Heart left ventricle (tissue), 16 donors: ENCODE results near the gene RDX. TPM values are rescaled to one million over a fixed set of nuclear protein-coding genes. Genes with fewer than 3 reads are reported as not detected.

ENCODE experiments used
- ATAC-seq, 4 donors: fragments of 200-7000 bp; cut with Tn5 transposase; one replicate each; pipeline ENCODE4 v1.9.1; 2020 to 2022; ENCODE audit warnings: moderate library complexity in 4 of 4, mild to moderate bottlenecking in 3 of 4, moderate number of reproducible peaks in 1 of 4
- DNase-seq, 5 donors: peaks; one replicate each; pipeline ENCODE4 v3.0.0-alpha.2; 2020
- H3K27ac ChIP-seq, 12 donors: fragments of 200-600 bp; sonication (generic) in 4 of 12; one replicate each; pipeline versions ENCODE4 v1.5.0 to v1.8.0; 2016 to 2022; ENCODE audit warnings: mild to moderate bottlenecking in 2 of 12
- H3K27me3 ChIP-seq, 9 donors: fragments of 200-600 bp; sonication (generic) in 2 of 9; one replicate each; pipeline versions ENCODE4 v1.5.1 to v1.8.0; 2016 to 2022; ENCODE audit warnings: mild to moderate bottlenecking in 3 of 9
- H3K36me3 ChIP-seq, 9 donors: fragments of 200-600 bp; sonication (generic) in 2 of 9; one replicate each; pipeline versions ENCODE4 v1.5.0 to v1.8.0; 2018 to 2022; ENCODE audit warnings: mild to moderate bottlenecking in 2 of 9
- H3K4me1 ChIP-seq, 12 donors: fragments of 200-600 bp; sonication (generic) in 4 of 12; one replicate each; pipeline versions ENCODE4 v1.5.0 to v1.8.0; 2016 to 2022; ENCODE audit warnings: mild to moderate bottlenecking in 3 of 12
- H3K4me3 ChIP-seq, 12 donors: fragments of 200-600 bp; sonication (generic) in 4 of 12; one replicate each; pipeline versions ENCODE4 v1.5.0 to v1.8.0; 2017 to 2022; ENCODE audit warnings: mild to moderate bottlenecking in 9 of 12, moderate library complexity in 4 of 12
- H3K9me3 ChIP-seq, 12 donors: fragments of 200-600 bp; sonication (generic) in 4 of 12; one replicate each; pipeline versions ENCODE4 v1.5.0 to v1.8.0; 2016 to 2022; ENCODE audit warnings: mild to moderate bottlenecking in 1 of 12
- POLR2A ChIP-seq, 2 donors: fragments of 450-650 bp; IDR thresholded peaks; one replicate each; pipeline ENCODE4 v1.6.1; 2017; ENCODE audit warnings: antibody characterized with exemption in 2 of 2, mild to moderate bottlenecking in 2 of 2, moderate library complexity in 2 of 2
- WGBS, 4 donors: extraction: QIAGEN DNeasy Blood & Tissue Kit in 2 of 4; methylation state at CpG; one replicate each; pipeline versions ENCODE4 v1.1.5 to v1.1.7; 2013 to 2018; 5-methylcytosine and 5-hydroxymethylcytosine counted together
- intact Hi-C, 10 donors: fragments of 100-400 bp; cut with DNase I; formaldehyde crosslinking; loops; one replicate each; pipeline versions ENCODE4 v1.11.1 to v1.14.2; 2022
- polyA plus RNA-seq, 2 donors: library from polyadenylated mRNA; stranded (reverse); fragments of 200-250 nt; gene quantifications; one replicate each; pipeline ENCODE4 v1.2.3, GENCODE V29; 2013
- total RNA-seq, 9 donors: library from RNA; depleted of rRNA in 2 of 9; stranded (reverse); fragments of >200 nt in 2 of 9; fragmentation: NEBNext Ultra II Directional in 3 of 9; extraction: Animal tissue kit (Norgen Biotek cat#: 25700) in 3 of 9; gene quantifications; one replicate each; pipeline versions ENCODE4 v1.1.0 to v1.2.4, GENCODE V29; 2016 to 2023
- TF ChIP-seq, protein P1 (sequence below), 12 donors: fragments of 200-600 bp; sonication (generic) in 4 of 12; IDR thresholded peaks; one replicate each; pipeline versions ENCODE4 v1.5.0 to v1.8.0; 2018 to 2022; ENCODE audit warnings: antibody characterized with exemption in 12 of 12, mild to moderate bottlenecking in 5 of 12
- donor health status: ischemic (EF 13 %, LVEDD 7.1; RV severe dilation, severe dysfunction).
- donor health status: healthy with polysubstance abuse.
- donor health status: DM: no; HTN: yes; CAD: no.
- donor health status: DM: no; HTN: no; CAD: no.
- donor health status: ischemic (EF 25% LVEDD 6.9; RV normal size, moderate dysfunction).
- donor health status: ischemic (EF 25% LVEDD 5.7; RV mildly dilated, moderate dysfunction).
- donor health status: healthy.
- donor health status: DM: yes; HTN: yes; CAD: no.
- donor health status: ischemic (EF 35%, LVEDD 5.7; RV mildly dilated, moderate dysfunction).
- donor health status: nonischemic (EF 11% LVEDD 7.7; RV severe dilation, severe dysfunction).
- donor health status: DM: yes; HTN: yes; CAD: no.
- donor health status: PGD.
- donor health status: ischemic (EF 29% LVEDD 5.4; RV normal size, mild dysfunction).
- donor health status: nonischemic (EF 23%, LVEDD 6.1; RV moderate dilation, normal function).

Gene RDX
- total and polyA plus RNA-seq, 11 donors: 33.5 to 148 (median 120) TPM

DNA sequence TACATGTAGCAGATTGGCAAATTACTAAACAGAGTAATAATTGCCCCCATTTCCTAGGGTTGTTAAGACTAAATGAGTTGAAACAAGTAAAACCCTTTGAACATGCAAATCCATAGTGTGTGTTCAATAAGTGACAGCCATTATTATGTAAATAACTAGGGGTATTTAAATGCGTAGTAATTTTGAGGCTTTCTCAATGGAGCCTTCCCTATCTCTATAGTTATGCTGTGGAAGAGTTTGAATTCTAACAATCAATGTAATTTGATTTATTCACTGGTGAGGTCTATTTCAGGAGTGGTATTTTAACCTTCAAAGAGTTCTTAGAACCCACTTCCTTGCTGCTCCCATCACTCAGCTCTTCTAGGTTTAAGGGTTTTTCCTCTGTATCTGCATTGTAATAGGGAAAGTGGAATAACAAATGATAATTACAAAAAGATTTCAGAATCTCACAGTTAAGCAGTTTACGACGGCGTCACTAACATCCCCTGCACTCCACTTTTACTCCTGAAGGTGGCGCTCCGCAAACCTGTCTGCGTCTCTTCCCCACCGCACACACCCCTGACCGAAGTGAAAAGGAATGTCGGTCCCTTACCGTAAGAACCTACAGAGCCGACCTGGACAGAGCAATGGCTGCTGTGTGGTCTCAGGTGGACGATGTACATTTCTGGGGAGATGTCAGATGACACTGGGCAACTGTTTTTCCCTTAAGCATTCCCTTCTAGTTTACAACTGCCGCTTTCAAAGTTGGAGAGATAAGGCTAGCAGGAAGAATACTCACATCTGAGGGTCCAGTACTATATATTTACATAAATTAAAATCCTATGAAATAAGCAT lies 122.4 kb downstream of the RDX start:
- Histone ChIP-seq H3K4me3 (peak overlapping the region in 8 of 12 donors; percentile 14 to 51 (median 28)), H3K9me3 (no peaks in the 10 kb centered on the region), H3K27ac (no peak overlapping the region), H3K36me3 (no peaks in the 10 kb centered on the region), H3K27me3 (no peaks in the 10 kb centered on the region), H3K4me1 (peaks cover 0 to 14% (median 3%) of the 10 kb centered on the region in 12 donors)
- WGBS, 4 donors: 11 to 19% (median 14%) methylated on average over 14 of the region's 14 CpGs
- intact Hi-C loops: loop anchor here in 6 of 10 donors (5.0 to 10.0 kb wide), 4 partner anchors 222 to 1061 kb away; no protein-coding TSS in a partner anchor
- peak; percentile 44 to 72 (median 62) for DNase-seq
- TF ChIP-seq POLR2A (IDR thresholded peaks at IDR 0.05): no peak
- TF ChIP-seq, protein P1, sequence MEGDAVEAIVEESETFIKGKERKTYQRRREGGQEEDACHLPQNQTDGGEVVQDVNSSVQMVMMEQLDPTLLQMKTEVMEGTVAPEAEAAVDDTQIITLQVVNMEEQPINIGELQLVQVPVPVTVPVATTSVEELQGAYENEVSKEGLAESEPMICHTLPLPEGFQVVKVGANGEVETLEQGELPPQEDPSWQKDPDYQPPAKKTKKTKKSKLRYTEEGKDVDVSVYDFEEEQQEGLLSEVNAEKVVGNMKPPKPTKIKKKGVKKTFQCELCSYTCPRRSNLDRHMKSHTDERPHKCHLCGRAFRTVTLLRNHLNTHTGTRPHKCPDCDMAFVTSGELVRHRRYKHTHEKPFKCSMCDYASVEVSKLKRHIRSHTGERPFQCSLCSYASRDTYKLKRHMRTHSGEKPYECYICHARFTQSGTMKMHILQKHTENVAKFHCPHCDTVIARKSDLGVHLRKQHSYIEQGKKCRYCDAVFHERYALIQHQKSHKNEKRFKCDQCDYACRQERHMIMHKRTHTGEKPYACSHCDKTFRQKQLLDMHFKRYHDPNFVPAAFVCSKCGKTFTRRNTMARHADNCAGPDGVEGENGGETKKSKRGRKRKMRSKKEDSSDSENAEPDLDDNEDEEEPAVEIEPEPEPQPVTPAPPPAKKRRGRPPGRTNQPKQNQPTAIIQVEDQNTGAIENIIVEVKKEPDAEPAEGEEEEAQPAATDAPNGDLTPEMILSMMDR (IDR thresholded peaks at IDR 0.05): peak; percentile 65 to 83 (median 75)
- ATAC-seq: peak in 3 of 4 donors; percentile 75 to 82 (median 77)

DNA sequence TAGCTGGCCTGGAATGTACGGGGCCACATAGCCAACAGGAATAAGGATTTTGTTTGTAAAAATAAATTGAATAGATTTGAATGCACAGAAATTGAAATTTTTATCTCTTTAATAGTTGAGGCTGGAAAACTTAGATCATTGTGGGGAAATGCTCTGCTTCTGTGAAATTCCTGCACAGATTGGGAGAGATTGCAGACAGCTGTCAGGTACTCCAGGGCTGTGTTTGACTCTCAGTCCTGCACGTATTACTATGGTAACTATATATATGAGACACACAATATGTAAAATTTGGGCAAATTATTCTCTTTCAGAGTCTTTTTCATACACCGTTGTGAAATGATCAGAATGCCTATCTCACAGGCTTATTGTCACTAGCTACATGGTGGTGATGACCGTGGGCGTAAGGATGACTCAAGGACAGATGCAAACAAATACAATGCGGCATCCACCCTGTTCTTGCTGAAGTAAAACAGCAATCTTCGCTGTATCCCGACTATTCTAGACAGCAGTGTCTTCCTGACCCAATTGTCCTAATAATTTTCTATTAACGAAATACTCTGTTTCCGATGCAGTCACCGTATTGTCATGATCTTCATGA lies 123.8 kb downstream of the RDX start:
- H3K27ac ChIP-seq: no peak overlapping the region
- ATAC-seq (no peak), DNase-seq (no peak)
- TF ChIP-seq, protein P1 (IDR thresholded peaks at IDR 0.05): no peak
- no peak for TF ChIP-seq POLR2A (IDR thresholded peaks at IDR 0.05)
- H3K9me3 ChIP-seq: no peaks in the 10 kb centered on the region
- no peak overlapping the region for H3K4me3 ChIP-seq
- no peaks in the 10 kb centered on the region for H3K36me3 ChIP-seq
- no peaks in the 10 kb centered on the region for H3K27me3 ChIP-seq
- WGBS, 4 donors: 87 to 96% (median 92%) methylated on average over 11 of the region's 11 CpGs
- intact Hi-C loops: loop anchor here in 6 of 10 donors (5.0 to 10.0 kb wide), 4 partner anchors 220 to 1062 kb away; no protein-coding TSS in a partner anchor
- peaks cover 0 to 14% (median 3%) of the 10 kb centered on the region in 12 donors for H3K4me1 ChIP-seq

DNA sequence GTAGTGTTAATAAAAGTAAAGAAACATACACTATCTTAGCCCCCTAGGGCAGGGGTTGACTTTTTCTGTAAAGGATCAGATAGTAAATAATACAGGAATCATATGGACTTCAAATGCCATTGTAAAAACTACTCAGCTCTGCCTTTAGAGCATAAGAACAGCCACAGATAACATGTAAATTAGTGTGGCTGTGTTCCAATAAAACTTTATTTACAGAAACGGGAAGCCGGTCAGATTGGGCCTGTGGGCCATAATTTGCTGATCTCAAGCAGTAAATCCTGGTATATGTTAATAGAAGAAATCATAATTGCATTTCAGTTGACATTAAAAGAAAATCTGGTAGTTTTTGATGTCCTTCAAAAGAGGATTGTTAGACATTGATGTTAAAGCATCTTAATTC lies 126.7 kb downstream of the RDX start:
- peaks cover 0 to 16% (median 10%) of the 10 kb centered on the region in 9 donors for H3K36me3 ChIP-seq
- no peak overlapping the region for H3K27ac ChIP-seq
- intact Hi-C loops: loop anchor here in 6 of 10 donors (5.0 to 10.0 kb wide), 4 partner anchors 217 to 1065 kb away; no protein-coding TSS in a partner anchor
- no peak for TF ChIP-seq POLR2A (IDR thresholded peaks at IDR 0.05)
- TF ChIP-seq, protein P1 (IDR thresholded peaks at IDR 0.05): no peak
- H3K4me1 ChIP-seq: peaks cover 0 to 10% (median 3%) of the 10 kb centered on the region in 12 donors
- DNase-seq (no peak), ATAC-seq (no peak)
- no peaks in the 10 kb centered on the region for H3K9me3 ChIP-seq
- no peaks in the 10 kb centered on the region for H3K27me3 ChIP-seq
- no peak overlapping the region for H3K4me3 ChIP-seq
- 64 to 76% (median 68%) methylated on average over 2 of the region's 2 CpGs for WGBS, 4 donors
